Naive thymus-derived CD4-positive, alpha-beta T cell (primary cell): ENCODE data around the gene ARNT2. TPM values are rescaled to one million over a fixed set of nuclear protein-coding genes. Genes with fewer than 3 reads are reported as not detected.

ENCODE experiments used
- ATAC-seq: fragments of 150-1000 bp; cut with Tn5 transposase; 2 replicates; pipeline ENCODE4 v1.10.0; 2021; ENCODE audit warnings: mild to moderate bottlenecking, moderate library complexity
- CTCF ChIA-PET: fragments of 350-600 bp; sonication (Branson Sonifier 250); formaldehyde crosslinking; loops from one replicate; lab custom pipeline; 2021; ENCODE audit warnings: antibody characterized with exemption; lab: Charles Lee
- POLR2A ChIA-PET: fragments of 350-600 bp; sonication (Branson Sonifier 250); formaldehyde crosslinking; loops from one replicate; lab custom pipeline; 2021; ENCODE audit warnings: antibody characterized with exemption, inconsistent platforms; lab: Charles Lee
- DNase-seq, 9 donors: peaks; one replicate each; pipeline versions ENCODE4 v3.0.0 to v3.0.0-alpha.2; 2020 to 2022; ENCODE audit warnings: mixed read lengths in 1 of 9
- H3K27ac ChIP-seq: one replicate; pipeline ENCODE4 v1.7.0; 2013; ENCODE audit warnings: mild to moderate bottlenecking, low read depth, low read length, moderate library complexity
- H3K27me3 ChIP-seq, 2 donors: one replicate each; pipeline ENCODE4 v1.7.0; 2013; ENCODE audit warnings: low read length in 2 of 2, mild to moderate bottlenecking in 2 of 2, moderate library complexity in 2 of 2; ENCODE audit not compliant: control insufficient read depth in 2 of 2, insufficient read depth in 2 of 2
- H3K36me3 ChIP-seq, 3 experiments: 1 replicate in 2 of 3; 2 replicates in 1 of 3; pipeline ENCODE4 v1.7.0; 2013; ENCODE audit warnings: low read length in 3 of 3, mild to moderate bottlenecking in 3 of 3, moderate library complexity in 1 of 3; ENCODE audit not compliant: insufficient read depth in 3 of 3, control insufficient read depth in 2 of 3
- H3K4me1 ChIP-seq, 2 donors: one replicate each; pipeline ENCODE4 v1.7.0; 2013; ENCODE audit warnings: low read length in 2 of 2, mild to moderate bottlenecking in 2 of 2, moderate library complexity in 1 of 2; ENCODE audit not compliant: control insufficient read depth in 2 of 2, insufficient read depth in 2 of 2
- H3K4me3 ChIP-seq: 2 replicates; pipeline ENCODE4 v1.7.0; 2013; ENCODE audit warnings: mild to moderate bottlenecking, low read length
- H3K9me3 ChIP-seq, 3 experiments: 1 replicate in 2 of 3; 2 replicates in 1 of 3; pipeline ENCODE4 v1.7.0; 2013; ENCODE audit warnings: low read length in 3 of 3; ENCODE audit not compliant: control insufficient read depth in 2 of 3
- H3K27ac Mint-ChIP-seq, 9 donors: one replicate each; pipeline ENCODE4 v1.8.0; 2020 to 2022; ENCODE audit warnings: mixed read lengths in 9 of 9, mild to moderate bottlenecking in 8 of 9, moderate library complexity in 5 of 9, inconsistent platforms in 2 of 9
- H3K27me3 Mint-ChIP-seq, 5 donors: one replicate each; pipeline ENCODE4 v1.8.0; 2021 to 2022; ENCODE audit warnings: mixed read lengths in 5 of 5, mild to moderate bottlenecking in 1 of 5
- H3K36me3 Mint-ChIP-seq, 5 donors: one replicate each; pipeline ENCODE4 v1.8.0; 2020 to 2022; ENCODE audit warnings: mixed read lengths in 5 of 5, mild to moderate bottlenecking in 3 of 5, inconsistent platforms in 1 of 5
- H3K4me1 Mint-ChIP-seq, 7 donors: one replicate each; pipeline ENCODE4 v1.8.0; 2020 to 2022; ENCODE audit warnings: mixed read lengths in 7 of 7, mild to moderate bottlenecking in 3 of 7, inconsistent platforms in 1 of 7
- H3K4me3 Mint-ChIP-seq, 10 donors: one replicate each; pipeline ENCODE4 v1.8.0; 2020 to 2022; ENCODE audit warnings: mild to moderate bottlenecking in 10 of 10, mixed read lengths in 10 of 10, moderate library complexity in 6 of 10, inconsistent platforms in 2 of 10
- H3K9me3 Mint-ChIP-seq, 11 donors: one replicate each; pipeline ENCODE4 v1.8.0; 2020 to 2022; ENCODE audit warnings: mixed read lengths in 11 of 11, mild to moderate bottlenecking in 4 of 11, inconsistent platforms in 1 of 11, moderate library complexity in 1 of 11
- intact Hi-C, 2 donors: fragments of 100-400 bp; cut with micrococcal nuclease; formaldehyde crosslinking; loops; one replicate each; pipeline ENCODE4 v1.15.1; 2023
- polyA plus RNA-seq, 2 donors: library from polyadenylated mRNA; unstranded; fragments of 300-500 nt; fragmentation: Illumina TruSeq; gene quantifications; one replicate each; pipeline ENCODE4 v1.2.3, GENCODE V29; 2021
- total RNA-seq, 6 experiments: library from RNA in 5 of 6; stranded (reverse) in 5 of 6; gene quantifications; 1 replicate in 5 of 6; 2 replicates in 1 of 6; pipeline ENCODE4 v1.2.3 and lab custom pipeline; 2021 to 2026

The ARNT2 gene
- total and polyA plus RNA-seq, 7 experiments from 2014 or later = not detected

DNA sequence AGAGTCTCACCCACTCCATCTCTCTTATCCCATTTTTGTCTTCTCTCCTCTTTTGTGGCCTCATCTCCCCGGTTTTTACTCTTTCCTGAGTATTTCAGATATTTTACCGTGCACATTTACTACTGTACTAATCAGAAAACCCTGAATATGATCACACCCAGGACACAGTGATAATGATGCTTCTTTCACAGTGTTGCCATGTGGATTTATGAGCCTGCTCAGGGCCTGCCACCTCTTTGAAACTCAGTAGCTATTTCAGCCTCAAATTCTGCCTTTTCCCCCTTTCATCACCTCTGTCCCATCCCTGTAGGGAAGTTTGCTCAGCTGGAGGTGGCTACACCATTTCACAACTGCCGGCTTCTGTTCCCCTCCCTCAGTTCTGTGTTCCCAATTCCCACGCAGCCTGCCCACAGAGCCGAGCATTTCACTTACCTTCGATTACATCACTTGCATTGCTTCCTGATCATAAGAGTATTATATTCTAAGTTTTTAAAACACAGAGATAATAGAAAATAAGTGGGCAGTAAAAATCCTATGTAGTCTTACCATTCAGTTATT is 33.2 kb downstream of the ARNT2 start:
- CTCF ChIA-PET = interaction anchor here (0.6 to 0.7 kb wide), 2 partner anchors 9 to 30 kb away, joined by 3 read pairs; no protein-coding TSS in a partner anchor
- H3K4me1 Mint-ChIP-seq = peaks cover 0 to 1% (median 0%) of the 10 kb centered on the region in 7 donors
- H3K4me1 ChIP-seq = no peaks in the 10 kb centered on the region

DNA sequence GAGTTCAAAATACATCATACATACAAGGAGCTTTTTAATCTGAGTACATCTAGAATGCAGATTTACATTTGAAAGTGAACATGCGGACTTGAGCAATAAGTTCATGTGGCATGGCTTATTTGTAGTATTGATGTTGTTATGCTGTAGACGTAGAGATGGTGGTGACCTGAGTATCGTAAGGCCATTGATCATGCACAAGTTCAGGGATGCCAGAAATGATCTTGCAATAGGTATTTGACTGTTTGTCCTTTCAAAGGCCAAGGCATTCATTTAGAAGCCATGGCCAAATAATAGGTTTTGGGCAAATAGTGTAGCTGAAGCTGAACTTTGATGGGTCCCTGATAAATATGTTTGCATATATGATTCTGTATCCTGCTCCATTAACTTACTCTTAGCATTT is 35.0 kb downstream of the ARNT2 start:
- ATAC-seq (no peak), DNase-seq (no peak)
- no peak overlapping the region for H3K27ac ChIP-seq
- Mint-ChIP-seq H3K27ac (no peak overlapping the region), H3K27me3 (peaks cover 0 to 31% (median 19%) of the 10 kb centered on the region in 5 donors), H3K4me1 (peaks cover 0 to 1% (median 0%) of the 10 kb centered on the region in 7 donors), H3K9me3 (peaks cover 0 to 1% (median 0%) of the 10 kb centered on the region in 11 donors), H3K4me3 (no peak overlapping the region), H3K36me3 (no peaks in the 10 kb centered on the region)
- ChIA-PET POLR2A (no interaction called here), CTCF (no interaction called here)
- peaks cover 0 to 7% of the 10 kb centered on the region in 2 donors for H3K27me3 ChIP-seq
- H3K9me3 ChIP-seq = no peaks in the 10 kb centered on the region
- no peaks in the 10 kb centered on the region for H3K4me1 ChIP-seq
- H3K4me3 ChIP-seq = no peak overlapping the region
- intact Hi-C loops = no loop called here
- H3K36me3 ChIP-seq = no peaks in the 10 kb centered on the region

More for the DNA sequence above, 33.2 kb downstream of the ARNT2 start:
- Mint-ChIP-seq H3K9me3 (peaks cover 0 to 1% (median 0%) of the 10 kb centered on the region in 11 donors), H3K36me3 (no peaks in the 10 kb centered on the region), H3K27ac (no peak overlapping the region), H3K27me3 (peaks cover 0 to 31% (median 19%) of the 10 kb centered on the region in 5 donors), H3K4me3 (no peak overlapping the region)
- Histone ChIP-seq H3K9me3 (no peaks in the 10 kb centered on the region), H3K4me3 (no peak overlapping the region), H3K27me3 (peaks cover 0 to 7% of the 10 kb centered on the region in 2 donors), H3K27ac (no peak overlapping the region), H3K36me3 (no peaks in the 10 kb centered on the region)
- POLR2A ChIA-PET = no interaction called here
- DNase-seq (no peak), ATAC-seq (no peak)
- intact Hi-C loops = no loop called here

DNA sequence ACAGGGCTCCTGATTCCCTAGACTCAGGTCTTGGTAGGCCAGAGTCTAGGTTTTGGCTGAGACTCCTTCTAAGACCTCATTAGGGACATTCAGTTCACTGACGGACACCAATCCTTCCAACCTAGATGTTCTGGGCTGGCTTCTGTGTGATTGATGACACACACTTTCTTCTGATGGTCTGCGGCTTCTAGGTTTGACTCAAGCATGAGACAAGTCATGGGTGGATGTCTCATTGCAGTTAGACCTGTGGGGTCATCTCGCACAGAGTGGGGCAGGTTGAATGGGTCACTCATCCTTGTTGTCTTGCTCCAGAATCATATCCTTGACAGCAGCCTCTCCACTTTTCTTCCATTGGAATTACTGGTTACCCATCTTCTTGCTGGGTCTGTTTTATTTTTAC is 35.8 kb downstream of the ARNT2 start:
- Histone ChIP-seq H3K9me3 (no peaks in the 10 kb centered on the region), H3K27ac (no peak overlapping the region), H3K36me3 (no peaks in the 10 kb centered on the region), H3K27me3 (peaks cover 0 to 7% of the 10 kb centered on the region in 2 donors), H3K4me1 (no peaks in the 10 kb centered on the region), H3K4me3 (no peak overlapping the region)
- DNase-seq (no peak), ATAC-seq (no peak)
- Mint-ChIP-seq H3K4me3 (no peak overlapping the region), H3K36me3 (no peaks in the 10 kb centered on the region), H3K4me1 (peaks cover 0 to 1% (median 0%) of the 10 kb centered on the region in 7 donors), H3K27me3 (peaks cover 0 to 27% (median 18%) of the 10 kb centered on the region in 5 donors), H3K9me3 (no peaks in the 10 kb centered on the region), H3K27ac (no peak overlapping the region)
- ChIA-PET POLR2A (no interaction called here), CTCF (no interaction called here)
- intact Hi-C loops = no loop called here

DNA sequence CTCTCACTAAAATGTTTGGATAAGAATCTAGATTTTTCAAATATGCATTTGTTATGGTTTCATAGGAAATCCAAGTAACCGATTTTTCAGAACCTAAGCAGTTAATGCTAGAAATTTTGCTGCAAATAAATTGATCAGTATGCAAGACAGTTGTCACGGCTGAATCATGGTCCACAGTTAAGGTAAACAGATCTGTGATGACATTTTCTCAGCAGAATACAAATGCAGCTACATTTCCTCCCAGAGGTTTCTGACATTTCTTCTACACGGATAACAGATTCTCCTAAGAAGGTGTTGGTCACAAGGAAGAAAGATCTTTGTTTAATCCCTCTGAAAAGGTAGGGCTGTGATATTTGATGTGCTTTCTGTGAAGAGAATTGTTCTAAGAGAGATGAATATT is 36.9 kb downstream of the ARNT2 start:
- ATAC-seq = no peak
- Histone ChIP-seq H3K4me1 (no peaks in the 10 kb centered on the region), H3K9me3 (no peaks in the 10 kb centered on the region), H3K27me3 (peaks cover 0 to 7% of the 10 kb centered on the region in 2 donors), H3K27ac (no peak overlapping the region), H3K4me3 (no peak overlapping the region), H3K36me3 (no peaks in the 10 kb centered on the region)
- H3K4me1 Mint-ChIP-seq = peaks cover 0 to 1% (median 0%) of the 10 kb centered on the region in 7 donors
- CTCF ChIA-PET = no interaction called here
- H3K4me3 Mint-ChIP-seq = no peak overlapping the region
- POLR2A ChIA-PET = no interaction called here
- H3K27me3 Mint-ChIP-seq = peaks cover 0 to 27% (median 18%) of the 10 kb centered on the region in 5 donors
- no peak overlapping the region for H3K27ac Mint-ChIP-seq
- no peak for DNase-seq
- no peaks in the 10 kb centered on the region for H3K9me3 Mint-ChIP-seq
- intact Hi-C loops = no loop called here
- no peaks in the 10 kb centered on the region for H3K36me3 Mint-ChIP-seq

DNA sequence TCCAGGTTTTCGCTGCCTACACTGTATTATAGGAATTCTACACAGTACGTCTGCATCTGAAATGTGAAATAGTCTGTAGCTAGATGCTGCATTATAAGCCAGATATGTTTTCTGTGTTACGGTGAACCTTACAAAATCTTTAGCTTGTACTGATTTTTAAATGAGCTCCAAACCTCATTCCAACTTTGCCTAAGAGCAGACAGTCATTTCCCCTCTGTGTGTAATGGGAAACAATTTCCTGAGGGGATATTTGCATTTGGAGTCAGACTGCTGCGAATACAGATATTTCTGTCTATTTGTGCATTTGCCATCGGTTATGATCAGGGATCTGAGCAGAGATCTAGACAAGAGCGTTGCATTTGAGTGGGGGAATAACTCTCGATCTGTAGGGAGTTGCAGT is 37.5 kb downstream of the ARNT2 start:
- Histone ChIP-seq H3K4me3 (no peak overlapping the region), H3K27me3 (peaks cover 0 to 7% of the 10 kb centered on the region in 2 donors), H3K9me3 (no peaks in the 10 kb centered on the region), H3K36me3 (no peaks in the 10 kb centered on the region), H3K27ac (no peak overlapping the region), H3K4me1 (no peaks in the 10 kb centered on the region)
- Mint-ChIP-seq H3K27ac (no peak overlapping the region), H3K4me3 (no peak overlapping the region), H3K36me3 (no peaks in the 10 kb centered on the region), H3K4me1 (peaks cover 0 to 1% (median 0%) of the 10 kb centered on the region in 7 donors), H3K9me3 (no peaks in the 10 kb centered on the region), H3K27me3 (peaks cover 0 to 26% (median 18%) of the 10 kb centered on the region in 5 donors)
- ATAC-seq (no peak), DNase-seq (no peak)
- intact Hi-C loops = no loop called here
- ChIA-PET POLR2A (no interaction called here), CTCF (no interaction called here)

DNA sequence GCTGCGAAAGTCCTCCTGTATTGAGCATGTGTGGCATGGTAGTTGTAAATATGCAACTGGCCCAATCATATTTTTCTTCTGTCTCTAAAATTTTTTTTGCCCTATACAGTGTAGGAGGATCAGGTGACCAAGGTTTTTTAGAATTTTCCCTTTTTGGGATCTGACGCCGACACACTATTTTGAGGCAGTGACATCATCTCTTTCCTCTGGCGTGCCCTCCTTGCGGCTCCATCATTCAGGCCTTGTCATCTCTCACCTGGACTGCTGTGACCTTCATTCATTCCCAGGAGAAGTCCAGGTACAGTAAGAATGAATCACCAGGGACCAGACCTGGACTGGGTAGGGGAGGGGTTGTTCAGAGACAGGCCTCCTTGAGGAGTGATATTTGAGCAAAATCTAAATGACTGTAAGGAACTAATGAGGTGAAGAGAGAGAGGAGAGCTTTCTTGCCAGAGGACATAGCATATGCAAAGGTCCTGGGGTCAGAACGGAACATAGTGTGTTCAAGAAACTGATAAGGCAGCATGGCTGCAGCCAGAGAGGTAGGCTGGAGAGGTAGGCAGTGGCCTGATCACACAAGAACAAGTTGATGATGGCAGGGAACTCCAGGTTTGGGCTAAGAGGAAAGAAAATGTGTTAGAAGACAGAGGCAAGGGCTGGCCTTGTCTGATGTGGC is 38.7 kb downstream of the ARNT2 start:
- intact Hi-C loops = no loop called here
- no peak overlapping the region for H3K27ac ChIP-seq
- H3K9me3 ChIP-seq = no peaks in the 10 kb centered on the region
- ChIA-PET CTCF (no interaction called here), POLR2A (no interaction called here)
- no peak overlapping the region for H3K4me3 ChIP-seq
- ATAC-seq (no peak), DNase-seq (no peak)
- Mint-ChIP-seq H3K9me3 (no peaks in the 10 kb centered on the region), H3K4me1 (no peaks in the 10 kb centered on the region), H3K4me3 (no peak overlapping the region), H3K27me3 (peaks cover 0 to 19% (median 18%) of the 10 kb centered on the region in 5 donors), H3K36me3 (no peaks in the 10 kb centered on the region), H3K27ac (no peak overlapping the region)
- no peaks in the 10 kb centered on the region for H3K36me3 ChIP-seq
- H3K27me3 ChIP-seq = peaks cover 0 to 7% of the 10 kb centered on the region in 2 donors
- no peaks in the 10 kb centered on the region for H3K4me1 ChIP-seq
